GM03348 (cell line): ENCODE measurements around the gene SDC4.
A peak's percentile ranks its signal among the peaks of the same experiment; 100 is the strongest.

ENCODE experiments used
- DNase-seq: peaks from one replicate; pipeline ENCODE4 v3.0.0; 2012; ENCODE audit warnings: low spot score

The SDC4 gene

DNA sequence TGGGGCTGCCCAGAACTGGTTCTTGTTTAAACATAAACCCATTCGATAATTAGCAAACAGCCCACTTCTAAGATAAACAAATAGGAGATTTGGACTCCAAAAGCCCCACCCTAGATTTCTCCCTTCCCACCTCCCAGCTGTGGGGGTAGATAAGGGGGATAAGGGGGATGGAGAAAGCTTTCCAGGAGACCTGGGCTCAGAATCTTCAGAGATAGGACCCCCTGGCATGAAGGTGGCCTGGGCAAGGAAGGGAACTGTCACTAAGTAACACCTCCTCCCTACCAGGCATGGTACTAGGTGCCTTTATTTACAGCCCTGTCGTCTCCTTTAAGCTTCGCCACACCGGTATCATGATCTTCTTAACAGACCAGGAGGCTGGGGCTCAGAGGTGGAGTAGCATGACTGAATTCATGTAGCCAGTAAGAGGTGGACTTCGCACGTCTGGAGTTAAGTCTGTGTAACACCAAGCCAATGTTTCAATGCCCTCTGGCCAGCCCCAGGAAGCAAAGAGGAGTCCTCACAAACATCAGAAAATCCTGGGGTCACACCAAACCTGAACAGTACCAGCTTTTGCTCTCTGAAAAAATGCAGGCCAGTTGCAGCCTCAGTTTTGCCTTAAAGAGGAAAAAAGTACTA is 4.6 kb downstream of the SDC4 start:
- DNase-seq, result no peak

DNA sequence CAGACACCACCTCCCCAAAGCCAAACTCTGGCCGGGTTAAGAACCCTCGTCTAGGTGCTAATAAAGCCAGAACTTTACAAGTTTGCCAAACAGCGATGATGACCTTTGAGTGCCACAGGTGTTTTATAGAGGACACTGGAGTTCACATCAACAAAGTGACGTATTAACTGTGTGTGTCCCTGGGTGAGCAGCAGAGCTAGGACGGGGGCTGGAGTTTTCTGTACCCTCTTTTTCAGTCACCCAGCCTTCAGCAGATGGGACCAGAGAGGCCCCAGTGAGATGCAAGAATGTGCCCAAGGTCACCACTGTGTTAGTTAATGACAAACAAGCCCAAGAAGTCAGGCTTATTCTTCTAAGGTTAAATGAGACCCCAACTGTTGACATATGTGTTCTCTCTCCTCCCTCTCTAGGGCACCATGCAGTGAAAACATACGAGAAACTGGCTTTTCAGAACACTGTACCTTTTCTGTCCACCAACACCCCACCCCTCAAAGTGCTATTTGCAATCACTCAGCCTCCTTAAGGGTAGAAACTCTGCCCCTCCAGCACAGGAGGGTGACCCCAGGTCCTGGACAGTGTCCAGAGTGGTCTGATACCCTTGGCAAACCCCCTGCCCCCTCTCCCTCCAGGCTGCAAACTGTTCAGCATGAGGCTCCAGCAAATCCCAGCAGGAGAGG is 5.2 kb downstream of the SDC4 start:
- no peak for DNase-seq

DNA sequence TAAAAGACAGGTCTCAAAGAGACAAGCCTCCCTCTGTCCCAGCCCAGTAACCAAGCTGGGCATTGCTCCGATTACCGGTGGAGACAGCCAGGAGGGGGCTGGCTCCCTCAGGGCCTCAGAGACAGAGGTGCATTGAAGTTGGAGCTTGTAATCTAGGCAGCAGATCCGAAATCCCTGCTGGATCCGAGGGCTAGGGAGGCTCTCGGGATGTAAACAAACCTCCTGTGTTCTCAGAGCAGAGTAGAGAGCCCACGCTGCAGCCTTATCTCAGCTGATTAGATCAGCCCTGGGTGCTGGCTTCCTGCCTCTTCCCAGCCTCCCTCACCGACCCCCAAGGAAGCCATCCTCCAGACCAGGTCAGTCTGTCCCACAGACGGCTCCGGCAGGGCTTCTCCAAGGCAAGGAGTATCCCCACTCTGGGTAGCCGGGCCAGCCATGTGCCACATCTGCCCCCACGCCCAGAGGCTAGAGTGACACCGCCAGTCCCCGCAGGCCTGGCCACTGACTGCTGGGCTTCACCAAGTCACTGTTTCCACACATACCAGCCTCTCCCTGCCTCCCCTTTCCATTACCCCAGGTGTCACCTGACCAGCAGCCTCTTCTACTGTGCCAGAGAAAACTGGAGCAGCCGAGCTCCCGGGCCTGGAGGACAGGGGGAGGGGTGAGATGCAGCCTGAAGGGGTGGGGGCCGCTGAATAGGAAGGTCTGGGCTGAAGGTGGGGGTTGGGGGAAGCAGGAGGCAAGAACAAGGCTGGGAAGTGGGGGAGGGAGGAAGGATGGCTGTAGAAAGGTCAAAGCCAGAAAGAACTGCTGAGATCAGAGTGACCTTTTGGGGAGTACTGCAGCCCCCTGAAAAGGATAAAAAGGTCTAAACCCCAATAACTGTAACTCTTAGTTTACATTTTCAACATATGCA is 6.0 kb downstream of the SDC4 start:
- DNase-seq, result no peak

DNA sequence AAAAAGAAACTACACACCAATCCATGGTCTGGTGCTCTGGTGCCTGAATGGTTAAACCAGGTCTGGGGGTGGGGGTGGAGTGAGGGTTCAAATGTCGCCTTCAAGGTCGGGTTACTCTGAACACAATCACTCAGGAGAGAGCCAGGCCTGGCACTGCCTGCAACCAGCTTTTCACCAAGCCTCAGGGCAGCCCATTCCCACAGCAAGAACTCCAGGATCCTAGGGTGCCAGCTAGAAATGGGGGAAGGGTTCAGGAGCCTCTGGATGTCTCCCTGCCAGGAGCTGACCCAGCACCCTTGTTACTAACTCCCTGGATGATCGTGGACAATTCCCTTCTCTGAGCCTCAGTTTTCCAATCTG is 6.7 kb downstream of the SDC4 start:
- DNase-seq, result no peak

DNA sequence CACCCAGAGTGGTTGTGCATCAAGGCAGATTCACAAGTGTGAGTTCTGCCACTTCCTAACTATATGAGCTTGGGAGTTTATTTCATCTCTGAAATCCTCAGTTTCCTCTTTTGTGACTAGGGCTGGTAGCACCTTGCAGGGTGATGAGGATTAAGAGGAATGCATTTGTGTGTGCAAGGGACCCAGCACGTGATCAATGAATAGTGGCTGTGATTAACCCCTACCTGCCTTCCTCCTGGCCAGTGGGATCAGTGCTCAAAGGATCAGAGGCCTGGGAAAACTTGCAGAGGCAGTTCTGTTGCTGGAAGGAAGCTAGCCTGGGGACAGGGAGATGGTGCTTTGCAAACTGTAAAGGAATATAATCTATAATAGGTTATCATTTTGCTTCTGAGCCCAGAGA is 7.3 kb downstream of the SDC4 start:
- DNase-seq, result no peak

DNA sequence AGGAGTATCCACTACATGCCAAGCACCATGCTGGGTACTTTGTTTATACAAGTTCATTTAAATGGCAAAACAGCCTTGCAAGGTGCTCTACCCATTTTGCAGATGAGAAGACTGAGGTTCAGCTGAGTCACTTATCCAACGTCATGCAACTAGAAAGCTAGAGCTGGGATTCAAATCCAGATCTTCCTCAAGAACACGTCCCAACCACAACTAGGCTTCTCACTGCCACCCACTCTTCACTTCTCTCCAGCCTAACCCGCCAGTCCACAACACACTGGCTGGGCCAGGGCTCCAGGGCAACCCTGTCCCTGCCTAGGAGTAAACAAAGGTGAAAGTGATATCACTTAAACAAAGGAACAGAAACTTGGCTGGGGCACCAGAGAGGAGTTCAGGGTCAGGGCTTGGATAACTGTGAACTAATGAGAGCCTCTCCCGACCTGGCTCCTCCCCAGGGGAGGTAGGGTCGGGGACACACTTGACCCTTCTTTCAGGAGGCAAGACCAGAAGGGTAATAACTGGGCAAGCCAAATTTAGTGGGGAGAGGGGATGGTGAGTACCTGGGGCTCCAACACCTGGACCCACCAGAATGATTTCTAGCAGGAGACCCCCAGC is 7.9 kb downstream of the SDC4 start:
- no peak for DNase-seq

DNA sequence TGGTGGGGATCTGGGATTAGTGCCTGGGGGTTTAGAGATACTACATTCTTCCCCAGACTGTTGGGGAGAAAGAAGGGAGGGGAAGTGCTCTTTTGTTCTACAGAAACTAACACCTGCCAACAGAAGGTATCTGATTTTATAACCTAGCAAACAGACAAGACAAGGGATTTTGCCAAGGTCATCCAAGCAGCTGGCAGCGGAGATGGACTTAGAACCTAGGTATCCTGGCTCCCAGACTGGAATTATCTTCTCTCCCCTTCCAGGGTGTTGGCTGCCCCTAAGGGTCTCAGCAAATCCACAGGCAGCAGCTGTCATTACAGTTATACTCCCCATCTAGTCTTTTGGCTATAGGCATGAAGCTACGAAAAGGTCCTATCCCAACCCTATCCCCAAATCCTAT is 8.4 kb downstream of the SDC4 start:
- DNase-seq, result no peak

DNA sequence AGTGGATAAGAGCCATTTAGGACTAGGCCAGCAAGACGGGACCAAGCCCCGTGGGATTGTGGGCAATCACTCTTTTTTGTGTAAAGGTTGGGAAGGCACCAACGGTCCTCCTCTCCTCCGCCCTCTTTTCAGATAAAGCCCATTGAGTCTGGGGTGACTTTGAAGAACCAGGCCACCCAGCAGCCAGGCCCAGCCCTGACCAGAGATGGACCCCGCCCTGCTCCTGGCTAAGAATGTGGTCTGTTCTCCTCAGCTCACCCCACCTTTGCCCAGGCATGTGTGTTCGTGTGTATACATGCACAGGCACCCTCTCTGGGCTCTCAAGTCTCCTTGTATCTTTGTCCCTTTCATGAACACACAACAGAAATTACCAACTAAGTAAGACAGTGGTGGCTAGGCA is 9.1 kb downstream of the SDC4 start:
- no peak for DNase-seq

DNA sequence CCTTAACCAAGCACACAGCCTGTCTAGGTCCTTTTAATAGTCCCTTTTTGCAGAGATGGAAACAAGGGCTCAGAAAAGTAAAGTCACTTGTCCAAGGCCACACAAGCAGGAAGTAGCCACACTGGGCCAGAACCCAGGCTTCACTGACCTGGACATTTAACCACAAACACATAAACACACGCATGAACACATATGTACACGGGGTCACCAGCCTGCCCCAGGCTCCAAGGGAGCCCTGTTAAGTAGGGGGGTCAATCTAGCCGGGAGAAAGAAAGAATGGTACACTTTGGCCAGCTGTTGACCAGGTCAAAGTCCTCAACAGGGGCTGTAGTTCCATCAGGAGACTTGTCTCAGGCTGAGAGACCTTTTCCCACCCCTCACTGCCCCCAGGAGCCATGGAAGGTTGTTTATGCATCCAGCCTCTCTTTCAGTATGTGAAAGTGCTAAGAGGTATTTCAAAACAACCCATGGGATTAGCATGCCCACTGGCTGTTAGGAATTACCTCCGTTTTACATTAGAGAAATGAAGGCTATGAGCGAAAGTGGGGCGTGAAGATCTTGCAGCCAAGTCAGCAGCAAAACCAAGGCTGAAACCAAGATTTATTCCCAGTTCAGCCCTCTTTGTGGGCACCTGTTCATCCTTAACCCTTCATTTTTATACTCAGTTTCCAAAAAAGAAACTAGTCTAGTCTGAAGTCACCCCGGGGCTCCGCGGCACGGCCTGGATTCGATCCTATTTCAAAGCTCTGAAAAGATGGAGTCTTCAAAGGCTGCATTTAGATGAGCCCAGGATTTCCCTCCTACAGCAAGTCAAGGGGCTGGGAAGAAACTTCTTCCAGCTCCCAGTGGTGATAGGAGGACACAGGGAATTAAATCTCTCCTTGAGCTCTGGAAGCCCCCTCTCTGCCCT is 9.8 kb downstream of the SDC4 start:
- no peak for DNase-seq

DNA sequence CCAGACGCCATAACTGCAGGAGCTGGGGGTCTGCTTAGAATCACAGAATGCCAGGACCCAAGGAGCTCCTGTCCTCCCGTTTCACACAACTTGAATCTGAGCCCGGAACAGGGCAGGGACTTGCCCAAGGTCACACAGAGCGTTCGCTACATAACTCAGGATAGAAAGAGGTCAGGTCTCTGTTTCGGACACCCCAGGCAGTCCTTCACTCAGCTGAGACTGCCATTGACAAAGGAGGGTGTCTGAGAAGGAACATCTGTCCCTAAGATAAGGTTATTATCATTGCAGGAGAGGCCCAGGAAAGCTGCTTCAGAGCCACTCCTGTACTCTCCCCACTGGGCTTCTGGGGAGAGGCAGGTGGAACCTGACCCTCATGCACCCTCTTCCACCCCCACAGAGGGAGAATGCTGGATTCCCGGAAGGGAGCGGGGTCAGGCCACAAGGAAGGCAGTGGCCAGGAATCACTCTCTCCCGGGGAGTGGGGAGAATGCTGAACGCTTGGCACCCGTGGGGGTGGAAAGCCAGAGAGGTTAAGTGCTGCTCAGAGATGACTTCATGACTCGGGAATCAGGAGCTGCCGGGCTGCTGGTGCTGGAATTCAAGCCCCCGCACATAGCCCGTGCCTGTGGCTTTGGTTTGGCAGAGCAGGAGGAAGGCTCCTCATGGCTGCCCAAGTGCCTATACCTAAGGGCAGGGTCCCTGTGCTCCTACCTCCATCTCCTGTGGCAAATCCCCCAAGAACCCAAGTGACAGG is 10.7 kb downstream of the SDC4 start:
- DNase-seq, result peak; percentile 94

DNA sequence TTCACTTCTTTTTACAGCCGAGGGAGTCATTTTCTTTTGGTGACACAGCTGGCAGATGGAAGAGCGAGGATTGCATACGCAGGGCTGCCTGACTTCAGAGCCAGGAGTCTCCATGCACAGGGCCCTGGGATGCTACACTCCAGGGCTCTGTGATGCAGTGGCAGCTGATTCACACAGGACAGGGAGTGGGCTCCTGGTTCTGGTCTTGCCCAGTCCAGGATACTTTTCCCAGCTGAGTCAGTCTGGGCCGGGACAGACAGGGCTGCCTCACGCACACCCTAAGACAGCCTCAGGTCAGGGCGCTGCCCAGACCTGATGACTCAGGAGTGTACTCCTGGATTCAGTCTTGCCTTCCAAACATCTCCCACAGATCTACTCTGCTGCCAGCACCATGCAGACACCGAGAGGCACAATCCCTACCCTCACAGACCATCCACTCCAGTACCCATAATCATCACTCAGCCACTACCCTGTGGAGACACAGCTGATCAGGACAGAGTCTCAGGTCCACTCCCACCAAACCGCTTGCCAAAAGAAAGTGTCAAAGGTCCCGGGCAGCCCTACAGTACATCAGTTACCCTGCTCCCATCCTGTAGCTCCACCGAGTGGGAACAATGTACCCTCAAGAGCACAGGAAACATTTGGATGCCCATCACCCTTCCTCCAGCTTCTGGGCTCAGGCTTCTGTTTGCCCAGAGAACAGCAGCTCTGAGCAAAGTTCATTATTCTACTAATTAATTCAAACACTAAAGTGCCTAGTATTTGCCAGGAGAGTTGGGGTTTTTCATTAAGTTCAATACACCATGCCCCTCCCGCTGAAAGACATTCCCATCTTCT is 11.5 kb downstream of the SDC4 start:
- peak; percentile 85 for DNase-seq

DNA sequence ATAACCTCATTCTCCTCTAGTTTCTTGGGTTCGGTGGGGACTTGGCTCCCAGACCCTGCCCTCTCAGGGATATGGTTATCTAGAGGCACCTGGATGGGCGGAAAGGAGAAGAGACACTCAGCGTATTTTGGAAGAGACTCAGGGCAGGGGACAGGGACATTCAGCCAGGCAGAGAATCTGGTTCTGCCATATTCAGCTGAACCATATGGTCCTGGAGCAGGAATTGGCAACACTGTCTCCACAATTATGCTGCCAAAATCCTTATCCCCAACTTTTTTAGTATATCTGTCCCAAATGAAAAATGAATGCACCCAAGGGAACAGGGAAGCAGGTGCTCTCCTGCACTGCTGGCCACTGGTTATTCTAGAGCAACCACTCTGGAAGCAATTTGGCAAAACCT is 17.7 kb downstream of the SDC4 start:
- no peak for DNase-seq

DNA sequence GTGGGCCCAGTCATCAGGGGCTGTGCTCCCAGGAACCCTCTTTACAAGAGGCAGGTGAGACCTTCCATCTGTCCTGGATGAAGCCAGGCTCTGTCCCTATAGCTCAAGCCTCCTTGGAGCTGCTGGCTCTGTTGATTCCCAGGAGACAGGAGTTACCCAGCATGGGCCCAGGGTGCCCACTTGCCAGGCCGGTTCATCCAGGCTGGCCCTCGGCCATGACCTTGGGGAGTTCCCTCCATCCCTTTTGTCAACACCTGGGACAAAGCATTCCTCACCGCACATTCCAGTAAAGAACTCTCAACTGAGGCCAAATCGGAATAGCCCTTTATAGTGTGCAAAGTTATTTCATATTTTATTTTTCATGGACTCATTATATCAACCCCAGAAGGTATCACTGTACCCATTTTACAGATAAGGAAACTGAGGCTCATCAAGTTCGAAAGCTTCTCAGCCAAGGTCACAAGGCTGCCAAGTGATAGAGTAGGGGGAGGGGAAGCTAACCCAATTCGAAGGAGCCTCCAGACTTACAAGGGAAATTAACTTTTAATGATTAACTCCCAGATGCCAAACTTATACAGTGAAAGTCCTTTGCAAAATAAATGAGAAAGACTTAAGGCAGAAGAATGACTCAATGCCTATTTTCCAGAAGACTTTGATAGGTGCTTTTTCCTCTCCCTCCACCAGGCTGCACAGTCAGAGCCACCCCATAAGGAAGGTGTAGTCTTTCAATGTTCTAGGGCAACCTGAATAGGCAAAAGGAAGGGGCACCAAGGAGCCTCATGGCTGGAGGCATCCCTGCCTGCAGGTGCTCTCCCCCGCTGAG is 18.5 kb downstream of the SDC4 start:
- no peak for DNase-seq

DNA sequence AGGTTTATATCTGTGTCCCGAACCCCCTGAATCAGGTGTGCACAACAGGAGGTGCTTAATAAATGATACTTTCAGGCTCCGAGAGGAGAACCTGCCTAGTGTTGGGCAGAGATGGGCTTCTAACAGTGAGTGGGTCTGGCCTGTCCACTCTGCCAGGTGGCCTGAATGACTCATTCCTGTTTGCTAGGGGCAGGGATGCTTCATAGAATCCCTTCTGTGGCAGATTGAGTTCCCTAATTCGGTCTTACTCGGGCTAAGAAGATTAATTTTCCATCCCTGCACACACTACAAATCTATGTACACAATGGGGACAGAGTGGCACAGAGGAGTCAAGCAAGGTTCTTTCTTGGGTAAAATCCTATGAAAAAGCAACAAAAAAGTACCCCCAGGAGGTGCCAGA is 19.8 kb downstream of the SDC4 start:
- DNase-seq, result no peak

DNA sequence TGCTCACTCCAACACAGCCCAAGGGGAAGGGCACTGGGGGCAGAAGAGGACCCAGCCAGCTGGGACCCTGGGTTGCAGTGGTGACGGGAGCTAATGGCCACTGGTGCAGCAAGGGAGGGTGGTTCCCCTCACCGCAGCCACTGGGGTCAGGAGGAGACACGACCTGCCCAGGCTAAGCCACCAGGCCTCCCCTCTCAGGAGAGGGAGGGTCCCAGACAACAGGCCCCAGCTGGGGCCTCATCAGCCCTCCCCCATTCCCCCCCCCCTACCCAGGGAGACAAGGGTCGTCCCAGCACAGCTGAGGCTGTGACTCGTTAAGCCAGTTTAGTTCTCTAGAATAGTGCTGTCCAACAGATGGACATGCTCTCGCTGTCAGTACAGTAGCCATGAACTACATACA is 22.9 kb downstream of the SDC4 start:
- no peak for DNase-seq

DNA sequence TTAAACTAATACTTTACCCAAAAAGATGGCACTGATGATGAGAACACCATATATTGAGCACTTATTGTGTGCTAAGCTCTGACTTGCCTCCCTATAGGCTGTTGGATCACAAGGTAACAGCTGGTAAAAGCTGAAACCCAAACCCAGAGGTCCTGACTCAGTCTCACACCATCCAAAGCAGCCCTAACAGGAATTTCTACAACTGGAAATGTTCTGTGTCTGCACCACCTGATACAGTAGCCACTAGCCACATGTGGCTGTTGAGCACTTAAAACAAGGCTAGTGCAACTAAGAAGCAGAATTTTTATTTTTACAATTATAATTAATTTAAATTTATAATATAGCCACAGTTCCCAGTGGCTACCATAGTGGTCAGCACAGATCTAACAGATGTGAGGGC is 24.5 kb downstream of the SDC4 start:
- no peak for DNase-seq

DNA sequence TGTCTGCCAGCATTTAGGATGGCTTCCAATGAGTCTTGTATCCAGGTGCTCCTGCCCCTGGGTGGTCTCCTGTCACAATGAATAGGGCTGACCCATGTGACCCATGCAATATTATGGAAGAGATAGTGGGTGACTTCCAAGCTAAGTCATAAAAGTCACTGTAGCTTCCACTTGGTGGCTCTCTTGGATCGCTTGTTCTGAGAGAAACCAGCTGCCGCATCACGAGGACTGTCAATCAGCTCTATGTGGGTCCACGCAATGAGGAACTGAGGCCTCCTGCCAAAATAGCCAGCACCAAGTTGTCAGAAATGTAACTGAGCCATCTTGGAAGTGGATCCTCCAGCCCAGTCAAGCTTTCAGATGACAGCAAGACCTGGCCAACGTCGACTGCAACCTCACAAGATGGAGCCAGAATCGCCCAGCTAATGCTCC is 25.3 kb downstream of the SDC4 start:
- DNase-seq, result no peak

DNA sequence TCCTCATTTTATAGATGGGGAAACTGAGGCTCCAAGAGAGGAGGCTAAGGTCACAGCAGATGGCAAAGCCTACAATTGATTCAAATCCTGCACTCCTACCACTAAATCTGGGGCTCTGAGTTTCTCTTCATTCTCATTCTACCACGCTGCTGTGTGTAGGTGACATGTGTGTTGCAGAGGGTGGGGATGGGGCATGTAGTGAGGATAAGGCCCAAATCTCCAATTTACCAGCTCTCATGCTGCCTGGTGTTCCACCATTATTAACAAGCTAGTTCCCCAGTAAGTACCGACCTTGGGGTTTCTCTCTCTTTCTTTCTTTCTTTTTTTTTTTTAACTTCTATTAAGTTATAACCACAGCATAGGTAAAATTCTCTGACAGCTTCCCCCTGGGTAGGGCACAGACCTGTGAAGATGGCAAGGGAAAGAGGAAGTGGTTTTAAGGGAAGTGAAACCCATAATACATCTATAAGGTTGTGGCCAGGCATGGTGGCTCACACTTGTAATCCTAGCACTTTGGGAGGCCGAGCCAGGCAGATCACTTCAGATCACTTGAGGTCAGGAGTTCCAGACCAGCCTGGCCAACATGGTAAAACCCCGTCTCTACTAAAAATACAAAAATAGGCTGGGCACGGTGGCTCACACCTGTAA is 27.2 kb downstream of the SDC4 start:
- no peak for DNase-seq

DNA sequence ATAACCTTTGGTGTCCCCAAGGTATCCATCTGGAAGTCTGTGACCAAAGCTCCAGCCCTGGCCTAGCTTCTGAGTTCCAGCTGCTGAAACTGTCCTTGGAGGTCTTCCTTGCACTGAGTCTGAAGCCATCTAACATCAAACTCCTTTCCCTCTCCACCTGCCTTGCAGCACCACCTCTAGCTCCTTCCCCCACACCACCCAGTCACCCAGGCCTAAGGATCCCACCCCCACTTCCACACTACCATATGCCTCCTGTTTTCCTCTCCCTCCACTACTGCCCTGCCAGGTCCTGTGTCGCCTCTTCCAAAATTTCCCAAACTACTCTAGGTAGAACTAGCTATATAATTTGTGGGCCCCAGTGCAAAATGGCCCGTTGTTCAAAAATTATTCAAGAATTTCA is 29.3 kb downstream of the SDC4 start:
- no peak for DNase-seq
